Measurements from ENCODE around the gene EXOC3L4. TPM values are rescaled to one million over a fixed set of nuclear protein-coding genes. Genes with fewer than 3 reads are reported as not detected.

EXOC3L4 gene
- total and polyA plus RNA-seq, 8 donors: 1.3 to 82.8 (median 16.2) TPM

DNA sequence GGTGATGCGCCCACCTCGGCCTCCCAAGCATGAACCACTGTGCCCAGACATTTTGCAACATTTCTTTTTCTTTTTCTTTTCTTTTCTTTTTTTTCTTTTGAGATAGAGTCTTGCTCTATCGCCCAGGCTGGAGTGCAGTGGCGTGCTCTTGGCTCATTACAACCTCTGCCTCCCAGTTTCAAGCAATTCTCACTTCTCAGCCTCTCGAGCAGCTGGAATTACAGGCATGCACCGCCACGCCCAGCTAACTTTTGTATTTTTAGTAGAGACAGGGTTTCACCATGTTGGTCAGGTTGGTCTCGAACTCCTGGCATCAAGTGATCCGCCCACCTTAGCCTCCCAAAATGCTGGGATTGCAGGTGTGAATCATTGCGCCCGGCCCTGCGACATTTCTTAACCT is 29.5 kb upstream of the EXOC3L4 start:
- TF ChIP-seq EP300 (IDR thresholded peaks at IDR 0.05) (no peak), POLR2AphosphoS5 (IDR thresholded peaks at IDR 0.05) (no peak), POLR2A (IDR thresholded peaks at IDR 0.05) (no peak)
- H3K27ac ChIP-seq: no peak overlapping the region
- H3K4me3 ChIP-seq: no peak overlapping the region
- intact Hi-C loops (cut with DNase I; ENCODE audit: low total_unique reads): no loop called here
- no peaks in the 10 kb centered on the region for H3K36me3 ChIP-seq
- WGBS, 5 donors: 90 to 94% (median 92%) methylated on average over 12 of the region's 12 CpGs
- H3K9me3 ChIP-seq: no peaks in the 10 kb centered on the region
- no peaks in the 10 kb centered on the region for H3K27me3 ChIP-seq
- peaks cover 0 to 27% (median 3%) of the 10 kb centered on the region in 4 donors for H3K4me1 ChIP-seq
- no peak for DNase-seq

DNA sequence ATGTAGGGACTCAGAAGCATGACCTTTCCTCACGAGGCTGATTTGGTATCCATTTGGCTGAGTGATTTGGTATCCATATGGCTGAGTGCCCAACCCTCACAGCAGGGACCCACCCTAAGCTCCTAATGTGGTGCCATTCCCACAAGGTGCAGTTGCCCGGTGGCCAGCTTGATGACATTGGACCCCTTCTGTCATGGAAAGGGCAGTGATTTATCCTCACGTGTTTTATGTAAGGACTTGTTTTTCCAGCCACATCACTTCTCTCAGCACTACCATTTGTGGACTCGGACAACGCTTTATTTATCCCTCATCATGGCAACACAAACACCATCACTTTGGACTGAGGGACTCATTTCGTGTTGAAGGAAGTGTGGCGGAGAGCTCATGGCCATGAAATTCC is 28.7 kb upstream of the EXOC3L4 start:
- Histone ChIP-seq H3K9me3 (no peaks in the 10 kb centered on the region), H3K4me1 (peaks cover 0 to 28% (median 2%) of the 10 kb centered on the region in 4 donors), H3K27me3 (no peaks in the 10 kb centered on the region), H3K4me3 (no peak overlapping the region), H3K27ac (peak overlapping the region in 1 of 5 donors; percentile 76), H3K36me3 (no peaks in the 10 kb centered on the region)
- intact Hi-C loops (cut with DNase I; ENCODE audit: low total_unique reads): no loop called here
- DNase-seq: no peak
- WGBS, 5 donors: 79 to 84% (median 82%) methylated on average over 6 to 7 of the region's 7 CpGs
- TF ChIP-seq POLR2A (IDR thresholded peaks at IDR 0.05) (no peak), POLR2AphosphoS5 (IDR thresholded peaks at IDR 0.05) (no peak), EP300 (IDR thresholded peaks at IDR 0.05) (no peak)
- TF ChIP-seq, protein P1, sequence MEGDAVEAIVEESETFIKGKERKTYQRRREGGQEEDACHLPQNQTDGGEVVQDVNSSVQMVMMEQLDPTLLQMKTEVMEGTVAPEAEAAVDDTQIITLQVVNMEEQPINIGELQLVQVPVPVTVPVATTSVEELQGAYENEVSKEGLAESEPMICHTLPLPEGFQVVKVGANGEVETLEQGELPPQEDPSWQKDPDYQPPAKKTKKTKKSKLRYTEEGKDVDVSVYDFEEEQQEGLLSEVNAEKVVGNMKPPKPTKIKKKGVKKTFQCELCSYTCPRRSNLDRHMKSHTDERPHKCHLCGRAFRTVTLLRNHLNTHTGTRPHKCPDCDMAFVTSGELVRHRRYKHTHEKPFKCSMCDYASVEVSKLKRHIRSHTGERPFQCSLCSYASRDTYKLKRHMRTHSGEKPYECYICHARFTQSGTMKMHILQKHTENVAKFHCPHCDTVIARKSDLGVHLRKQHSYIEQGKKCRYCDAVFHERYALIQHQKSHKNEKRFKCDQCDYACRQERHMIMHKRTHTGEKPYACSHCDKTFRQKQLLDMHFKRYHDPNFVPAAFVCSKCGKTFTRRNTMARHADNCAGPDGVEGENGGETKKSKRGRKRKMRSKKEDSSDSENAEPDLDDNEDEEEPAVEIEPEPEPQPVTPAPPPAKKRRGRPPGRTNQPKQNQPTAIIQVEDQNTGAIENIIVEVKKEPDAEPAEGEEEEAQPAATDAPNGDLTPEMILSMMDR (IDR thresholded peaks at IDR 0.05): no peak

DNA sequence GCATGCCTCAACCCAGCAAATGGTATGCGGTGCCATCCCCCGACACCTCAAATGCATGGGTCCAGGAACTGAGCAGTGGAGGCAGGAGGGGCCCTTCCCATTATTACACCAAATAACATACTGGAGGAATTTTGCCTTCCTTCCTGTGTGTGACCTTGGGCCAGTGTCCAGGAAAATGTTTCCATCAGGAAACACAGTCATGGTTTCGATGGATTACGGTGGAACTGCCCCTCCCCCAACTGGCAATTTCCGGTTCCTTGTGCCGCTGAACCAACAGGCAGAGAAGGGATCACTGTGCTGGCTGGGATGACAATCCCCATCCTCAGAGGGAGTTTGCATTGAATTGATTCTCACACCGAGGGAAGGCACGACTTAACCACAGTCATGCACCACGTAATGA is 28.1 kb upstream of the EXOC3L4 start:
- H3K36me3 ChIP-seq: no peaks in the 10 kb centered on the region
- H3K4me3 ChIP-seq: no peak overlapping the region
- DNase-seq: peak in 1 of 2 donors; percentile 58
- H3K4me1 ChIP-seq: peaks cover 0 to 33% (median 3%) of the 10 kb centered on the region in 4 donors
- no peaks in the 10 kb centered on the region for H3K9me3 ChIP-seq
- no peaks in the 10 kb centered on the region for H3K27me3 ChIP-seq
- intact Hi-C loops (cut with DNase I; ENCODE audit: low total_unique reads): no loop called here
- TF ChIP-seq, protein P1 (IDR thresholded peaks at IDR 0.05): no peak
- TF ChIP-seq POLR2A (IDR thresholded peaks at IDR 0.05) (no peak), EP300 (IDR thresholded peaks at IDR 0.05) (no peak), POLR2AphosphoS5 (IDR thresholded peaks at IDR 0.05) (no peak)
- peak overlapping the region in 3 of 5 donors; percentile 63 to 78 (median 76) for H3K27ac ChIP-seq
- WGBS, 5 donors: 72 to 84% (median 76%) methylated on average over 9 of the region's 9 CpGs

DNA sequence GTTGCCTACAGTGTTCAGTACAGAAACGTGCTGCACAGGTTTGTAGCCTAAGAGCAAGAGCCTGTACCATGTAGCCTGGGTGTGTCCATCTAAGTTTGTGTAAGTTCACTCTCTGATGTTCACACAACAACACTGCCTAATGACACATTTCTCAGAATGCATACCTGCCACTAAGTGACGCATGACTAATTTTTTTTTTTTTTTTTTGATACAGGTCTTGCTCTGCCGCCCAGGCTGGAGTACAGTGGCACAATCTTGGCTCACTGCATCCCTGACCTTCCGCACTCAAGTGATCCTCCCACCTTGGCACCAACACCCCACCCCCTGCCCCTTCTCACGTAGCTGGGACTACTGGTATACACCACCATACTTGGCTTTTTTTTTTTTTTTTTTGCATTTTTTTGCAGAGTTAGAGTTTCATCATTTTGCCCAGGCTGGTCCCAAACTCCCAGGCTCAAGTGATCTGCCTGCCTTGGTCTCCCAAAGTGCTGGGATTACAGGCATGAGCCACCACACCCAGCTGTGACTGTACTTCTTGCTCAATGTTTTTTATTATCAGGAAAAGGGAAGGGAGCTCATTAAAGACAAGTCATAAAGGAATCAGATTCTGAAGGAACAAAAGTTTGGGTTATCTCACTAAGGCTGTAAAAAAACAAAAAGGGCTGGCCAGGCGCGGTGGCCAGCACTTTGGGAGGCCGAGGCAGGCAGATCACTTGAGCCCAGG is 27.1 kb upstream of the EXOC3L4 start:
- Histone ChIP-seq H3K27me3 (no peaks in the 10 kb centered on the region), H3K9me3 (no peaks in the 10 kb centered on the region), H3K27ac (peak overlapping the region; percentile 24 to 81 (median 76)), H3K4me3 (no peak overlapping the region), H3K36me3 (no peaks in the 10 kb centered on the region), H3K4me1 (peaks cover 0 to 43% (median 5%) of the 10 kb centered on the region in 4 donors)
- no peak for TF ChIP-seq POLR2A (IDR thresholded peaks at IDR 0.05)
- TF ChIP-seq, protein P1 (IDR thresholded peaks at IDR 0.05): no peak
- TF ChIP-seq EP300 (IDR thresholded peaks at IDR 0.05): no peak
- TF ChIP-seq POLR2AphosphoS5 (IDR thresholded peaks at IDR 0.05): peak in 1 of 3 donors; percentile 25
- intact Hi-C loops (cut with DNase I; ENCODE audit: low total_unique reads): no loop called here
- peak in 1 of 2 donors; percentile 72 for DNase-seq
- 36 to 50% (median 41%) methylated on average over 8 of the region's 8 CpGs for WGBS, 5 donors
